HT1080 (cell line): ENCODE results near the gene TNS1. TPM values are rescaled to one million over a fixed set of nuclear protein-coding genes. Genes with fewer than 3 reads are reported as not detected.

ENCODE experiments used
- DNase-seq: peaks from one replicate; pipeline ENCODE4 v3.0.0-alpha.2; 2015; ENCODE audit warnings: low read depth
- total RNA-seq: library from RNA; depleted of rRNA; stranded (reverse); fragments of >200 nt; shearing (Covaris generic); gene quantifications from 2 replicates; pipeline ENCODE4 v1.2.3, GENCODE V29; 2014

Gene TNS1
- total RNA-seq, 1 experiment from 2014 or later = 10.5 TPM

GRCh38 chr2:217900010-217900779, 102.6 kb downstream of the TNS1 start:
- no peak for DNase-seq

- DNase-seq = peak; percentile 91
Measured at GRCh38 chr2:217899231-217900009, 103.4 kb downstream of the TNS1 start.

- no peak for DNase-seq
Measured at GRCh38 chr2:217897816-217898806, 104.7 kb downstream of the TNS1 start.

GRCh38 chr2:217897091-217897715, 105.6 kb downstream of the TNS1 start:
- DNase-seq = no peak

- no peak for DNase-seq
Measured at GRCh38 chr2:217895070-217895635, 107.6 kb downstream of the TNS1 start.

GRCh38 chr2:217893440-217893839, 109.4 kb downstream of the TNS1 start:
- DNase-seq = no peak

GRCh38 chr2:217892560-217892959, 110.2 kb downstream of the TNS1 start:
- DNase-seq = no peak

GRCh38 chr2:217890445-217890844, 112.3 kb downstream of the TNS1 start:
- peak; percentile 81 for DNase-seq

GRCh38 chr2:217889656-217890055, 113.1 kb downstream of the TNS1 start:
- no peak for DNase-seq

- no peak for DNase-seq
Measured at GRCh38 chr2:217887841-217888701, 114.7 kb downstream of the TNS1 start.

- peak; percentile 45 for DNase-seq
Measured at GRCh38 chr2:217886720-217887309, 116.0 kb downstream of the TNS1 start.

GRCh38 chr2:217886091-217886490, 116.7 kb downstream of the TNS1 start:
- DNase-seq = no peak

- DNase-seq = no peak
Measured at GRCh38 chr2:217884985-217885384, 117.8 kb downstream of the TNS1 start.

GRCh38 chr2:217880891-217881290, 121.9 kb downstream of the TNS1 start:
- no peak for DNase-seq

- DNase-seq = no peak
Measured at GRCh38 chr2:217880287-217880889, 122.4 kb downstream of the TNS1 start.

GRCh38 chr2:217878915-217879590, 123.7 kb downstream of the TNS1 start:
- no peak for DNase-seq

GRCh38 chr2:217877866-217878265, 124.9 kb downstream of the TNS1 start:
- DNase-seq = no peak

GRCh38 chr2:217876253-217876570, 126.6 kb downstream of the TNS1 start:
- no peak for DNase-seq
